ENCODE data around the gene RBM19.
"Not testable (repeated sequence)": the region's sequence is repeated elsewhere in the genome, so short reads cannot be mapped to it uniquely, and the experiment has no call there.

DNA sequence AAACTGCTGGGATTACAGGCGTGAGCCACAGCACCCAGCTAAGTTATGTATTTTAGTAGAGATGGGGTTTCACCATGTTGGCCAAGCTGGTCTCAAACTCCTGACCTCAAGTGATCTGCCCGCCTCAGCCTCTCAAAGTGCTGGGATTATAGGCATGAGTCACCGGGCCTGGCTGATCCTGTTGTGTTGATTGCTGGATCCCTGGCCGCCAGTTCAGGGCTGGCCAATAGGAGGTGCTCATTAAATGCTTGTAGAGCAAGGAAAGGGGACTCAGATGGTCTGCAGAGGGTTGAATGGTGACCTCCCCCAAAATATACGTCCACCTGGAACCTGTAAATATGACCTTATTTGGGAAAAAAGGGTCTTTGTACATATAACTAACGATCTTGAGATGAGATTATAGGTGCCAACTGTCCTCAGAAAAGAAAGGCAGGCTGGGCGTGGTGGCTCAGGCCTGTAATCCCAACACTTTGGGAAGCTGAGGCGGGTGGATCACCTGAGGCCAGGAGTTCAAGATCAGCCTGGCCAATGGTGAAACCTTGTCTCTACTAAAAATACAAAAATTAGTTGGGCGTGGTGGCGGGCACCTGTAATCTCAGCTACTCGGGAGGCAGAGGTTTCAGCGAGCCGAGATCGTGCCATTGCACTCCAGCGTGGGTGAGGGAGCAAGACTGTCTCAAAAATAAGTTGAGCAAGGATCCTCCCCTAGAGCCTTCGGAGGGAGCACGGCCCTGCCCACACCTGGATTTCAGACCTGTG is 156.5 kb downstream of the RBM19 start:
- not testable (repeated sequence) for TF ChIP-seq YY1 (IDR thresholded peaks at IDR 0.05; ENCODE audit: insufficient read depth, insufficient read length); ZNF274 (IDR thresholded peaks at IDR 0.05; ENCODE audit: low read depth, low read length); SUZ12 (IDR thresholded peaks at IDR 0.05; ENCODE audit: extremely low read depth, insufficient read depth, insufficient read length)

Measured in NT2/D1 (cell line).